Activated CD8-positive, alpha-beta memory T cell treated with anti-CD3 and anti-CD28 coated beads for 1 hour (primary cell): ENCODE data around the gene PDIK1L.

Source experiments
- DNase-seq, 2 donors: peaks; one replicate each; pipeline ENCODE4 v3.0.0-alpha.2; 2020; ENCODE audit warnings: low read depth in 1 of 2; ENCODE audit errors: extremely low read depth in 1 of 2

PDIK1L gene

DNA sequence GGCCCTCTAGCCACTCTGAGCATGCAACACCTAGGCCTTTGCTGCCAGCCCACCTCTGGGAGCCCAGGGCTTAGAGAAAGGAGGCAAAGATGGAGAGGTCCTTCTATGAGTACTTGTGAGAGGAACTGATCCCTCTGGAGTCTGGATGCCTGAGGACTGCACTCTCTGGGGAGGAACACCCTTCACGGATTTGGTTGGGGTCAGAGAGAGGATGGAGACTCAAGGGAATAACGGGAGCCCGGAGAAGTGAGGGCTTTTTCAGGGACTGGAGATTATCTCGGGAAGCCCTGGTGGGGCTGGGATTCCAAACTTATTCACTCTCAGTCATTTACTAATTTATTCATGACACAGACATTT lies 57.6 kb downstream of the PDIK1L start:
- no peak for DNase-seq

- DNase-seq, result peak; percentile 51 to 76
These were observed 58.2 kb downstream of the PDIK1L start, which contains the start of gene ZNF593 for GRCh38 chr1:26169669-26170471. Gene ZNF593 (plus strand): TSS chr1:26169908. CDS start chr1:26169984, 76 bp downstream.

- DNase-seq, result no peak
These were observed 58.8 kb downstream of the PDIK1L start for GRCh38 chr1:26170472-26170821.

DNA sequence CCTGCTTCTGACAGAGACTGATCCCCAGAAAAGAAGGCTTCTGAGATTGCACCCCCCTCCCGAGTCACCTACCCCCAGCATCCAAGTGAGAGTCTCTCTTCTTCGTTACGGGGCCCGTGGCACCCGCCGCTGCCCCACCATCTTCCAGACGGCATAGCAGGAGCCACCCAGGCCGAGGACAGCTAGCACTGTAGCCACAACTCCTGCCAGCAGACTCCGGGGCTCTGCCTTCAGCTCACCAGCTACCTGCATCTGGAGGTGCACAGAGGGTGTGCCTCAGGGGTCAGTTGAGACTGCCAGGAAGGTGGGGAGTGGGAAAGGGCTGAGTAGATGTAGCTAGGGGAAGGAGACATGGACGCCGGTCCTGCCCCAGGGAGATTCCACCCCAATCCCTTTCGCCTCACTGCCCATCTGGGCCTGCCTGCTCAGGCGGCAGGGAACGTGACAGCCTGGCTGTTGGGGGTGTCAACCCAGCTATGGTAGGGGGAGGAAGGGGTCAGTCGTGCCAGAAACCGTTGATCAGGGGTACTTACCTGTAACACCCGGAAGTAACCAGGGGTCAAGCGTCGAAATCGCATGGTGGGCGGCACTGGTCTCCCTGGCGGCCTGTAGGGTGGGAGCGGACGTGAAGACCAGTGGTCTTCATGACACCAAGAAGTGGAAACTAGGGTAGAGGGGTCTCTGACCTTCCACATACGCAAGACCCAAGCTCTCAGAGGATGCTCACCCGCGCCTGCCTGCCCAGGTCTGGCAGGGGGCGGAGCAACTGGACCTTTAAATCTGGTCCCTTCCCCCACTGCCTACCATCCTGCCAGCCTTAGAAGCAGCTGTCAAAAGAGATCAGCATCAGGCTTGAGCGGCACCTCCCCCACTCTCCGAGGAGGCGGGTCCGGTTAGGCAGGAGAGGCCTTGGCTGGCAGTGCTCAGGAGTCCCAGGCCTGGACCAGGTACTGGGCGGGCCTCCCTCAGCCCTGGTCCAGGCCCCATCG lies 59.8 kb downstream of the PDIK1L start, which contains the start of gene ZNF593OS:
Gene ZNF593OS, minus strand, starts transcription at position 749 of the 989 bp plus-strand sequence. Its CDS starts 171 bp downstream, at position 578.
- no peak for DNase-seq
